ENCODE results near the gene APOL5. TPM values are rescaled to one million over a fixed set of nuclear protein-coding genes. Genes with fewer than 3 reads are reported as not detected.
"Not testable (repeated sequence)": the region's sequence is repeated elsewhere in the genome, so short reads cannot be mapped to it uniquely, and the experiment has no call there.

The APOL5 gene
- total and polyA plus RNA-seq, 4 experiments from 2014 or later, result not detected

GRCh38 chr22:35733791-35734516 lies 16.3 kb downstream of the APOL5 start:
- intact Hi-C loops (cut with micrococcal nuclease), result no loop called here

GRCh38 chr22:35734517-35734827 lies 16.8 kb downstream of the APOL5 start:
- no peak overlapping the region for H3K27ac Mint-ChIP-seq
- CTCF ChIA-PET (ENCODE audit: partially characterized antibody), result no interaction called here
- POLR2A ChIA-PET (ENCODE audit: partially characterized antibody), result no interaction called here
- Histone ChIP-seq H3K4me1 (ENCODE audit: insufficient read depth, low read length) (no peaks in the 10 kb centered on the region), H3K9me3 (ENCODE audit: control insufficient read depth in 1 of 2, low read length in 2 of 2) (no peaks in the 10 kb centered on the region), H3K27me3 (ENCODE audit: insufficient read depth, low read length) (no peaks in the 10 kb centered on the region), H3K27ac (ENCODE audit: low read depth, low read length) (no peak overlapping the region), H3K4me3 (ENCODE audit: low read length in 2 of 2) (no peak overlapping the region), H3K36me3 (ENCODE audit: insufficient read depth, low read length) (no peaks in the 10 kb centered on the region)
- H3K9me3 Mint-ChIP-seq, result no peaks in the 10 kb centered on the region
- H3K4me3 Mint-ChIP-seq, result no peak overlapping the region
- H3K36me3 Mint-ChIP-seq, result no peaks in the 10 kb centered on the region
- intact Hi-C loops (cut with micrococcal nuclease), result no loop called here
- peaks cover 3 to 4% of the 10 kb centered on the region in 2 donors for H3K27me3 Mint-ChIP-seq
- no peak for DNase-seq
- H3K4me1 Mint-ChIP-seq, result no peaks in the 10 kb centered on the region

More at GRCh38 chr22:35733791-35734516, 16.3 kb downstream of the APOL5 start:
- Mint-ChIP-seq H3K36me3 (no peaks in the 10 kb centered on the region), H3K4me3 (no peak overlapping the region), H3K27ac (peak overlapping the region in 1 of 7 donors; percentile 25), H3K4me1 (no peaks in the 10 kb centered on the region), H3K27me3 (peaks cover 4 to 6% of the 10 kb centered on the region in 2 donors), H3K9me3 (no peaks in the 10 kb centered on the region)
- H3K27ac ChIP-seq (ENCODE audit: low read depth, low read length), result no peak overlapping the region
- H3K27me3 ChIP-seq (ENCODE audit: insufficient read depth, low read length), result no peaks in the 10 kb centered on the region
- ChIA-PET CTCF (ENCODE audit: partially characterized antibody) (no interaction called here), POLR2A (ENCODE audit: partially characterized antibody) (no interaction called here)
- no peak for DNase-seq
- H3K36me3 ChIP-seq (ENCODE audit: insufficient read depth, low read length), result no peaks in the 10 kb centered on the region
- H3K4me3 ChIP-seq (ENCODE audit: low read length in 2 of 2), result no peak overlapping the region
- H3K9me3 ChIP-seq (ENCODE audit: control insufficient read depth in 1 of 2, low read length in 2 of 2), result no peaks in the 10 kb centered on the region
- H3K4me1 ChIP-seq (ENCODE audit: insufficient read depth, low read length), result no peaks in the 10 kb centered on the region

- Histone ChIP-seq H3K36me3 (ENCODE audit: insufficient read depth, low read length) (no peaks in the 10 kb centered on the region), H3K27me3 (ENCODE audit: insufficient read depth, low read length) (no peaks in the 10 kb centered on the region), H3K27ac (ENCODE audit: low read depth, low read length) (no peak overlapping the region), H3K4me3 (ENCODE audit: low read length in 2 of 2) (no peak overlapping the region), H3K4me1 (ENCODE audit: insufficient read depth, low read length) (no peaks in the 10 kb centered on the region), H3K9me3 (ENCODE audit: control insufficient read depth in 1 of 2, low read length in 2 of 2) (no peaks in the 10 kb centered on the region)
- H3K9me3 Mint-ChIP-seq, result no peaks in the 10 kb centered on the region
- H3K27me3 Mint-ChIP-seq, result peaks cover 3 to 5% of the 10 kb centered on the region in 2 donors
- no peak overlapping the region for H3K4me3 Mint-ChIP-seq
- intact Hi-C loops (cut with micrococcal nuclease), result no loop called here
- POLR2A ChIA-PET (ENCODE audit: partially characterized antibody), result no interaction called here
- no peak overlapping the region for H3K27ac Mint-ChIP-seq
- CTCF ChIA-PET (ENCODE audit: partially characterized antibody), result no interaction called here
- DNase-seq, result no peak
- H3K4me1 Mint-ChIP-seq, result no peaks in the 10 kb centered on the region
- no peaks in the 10 kb centered on the region for H3K36me3 Mint-ChIP-seq
Observed at GRCh38 chr22:35735542-35735941, 17.9 kb downstream of the APOL5 start.

GRCh38 chr22:35736166-35736565 lies 18.5 kb downstream of the APOL5 start:
- H3K27me3 ChIP-seq (ENCODE audit: insufficient read depth, low read length), result no peaks in the 10 kb centered on the region
- no peaks in the 10 kb centered on the region for H3K4me1 ChIP-seq (ENCODE audit: insufficient read depth, low read length)
- intact Hi-C loops (cut with micrococcal nuclease), result no loop called here
- Mint-ChIP-seq H3K27ac (no peak overlapping the region), H3K4me1 (no peaks in the 10 kb centered on the region), H3K27me3 (peaks cover 3 to 4% of the 10 kb centered on the region in 2 donors), H3K36me3 (no peaks in the 10 kb centered on the region), H3K9me3 (no peaks in the 10 kb centered on the region), H3K4me3 (no peak overlapping the region)
- ChIA-PET CTCF (ENCODE audit: partially characterized antibody) (no interaction called here), POLR2A (ENCODE audit: partially characterized antibody) (no interaction called here)
- no peaks in the 10 kb centered on the region for H3K36me3 ChIP-seq (ENCODE audit: insufficient read depth, low read length)
- no peaks in the 10 kb centered on the region for H3K9me3 ChIP-seq (ENCODE audit: control insufficient read depth in 1 of 2, low read length in 2 of 2)
- DNase-seq, result no peak
- no peak overlapping the region for H3K4me3 ChIP-seq (ENCODE audit: low read length in 2 of 2)
- no peak overlapping the region for H3K27ac ChIP-seq (ENCODE audit: low read depth, low read length)

- DNase-seq, result no peak
- intact Hi-C loops (cut with micrococcal nuclease), result no loop called here
Observed at GRCh38 chr22:35736701-35737100, 19.0 kb downstream of the APOL5 start.

GRCh38 chr22:35737886-35738285 lies 20.2 kb downstream of the APOL5 start:
- DNase-seq; H3K36me3 Mint-ChIP-seq; H3K27me3 ChIP-seq (ENCODE audit: insufficient read depth, low read length); H3K9me3 ChIP-seq (ENCODE audit: control insufficient read depth in 1 of 2, low read length in 2 of 2); intact Hi-C loops (cut with micrococcal nuclease); H3K4me1 Mint-ChIP-seq; H3K27ac ChIP-seq (ENCODE audit: low read depth, low read length); H3K4me3 Mint-ChIP-seq; H3K4me3 ChIP-seq (ENCODE audit: low read length in 2 of 2); CTCF ChIA-PET (ENCODE audit: partially characterized antibody); H3K4me1 ChIP-seq (ENCODE audit: insufficient read depth, low read length); H3K27me3 Mint-ChIP-seq; POLR2A ChIA-PET (ENCODE audit: partially characterized antibody); H3K36me3 ChIP-seq (ENCODE audit: insufficient read depth, low read length); H3K9me3 Mint-ChIP-seq: not testable (repeated sequence)
- H3K27ac Mint-ChIP-seq, result peak overlapping the region in 1 of 7 donors; percentile 13

More at GRCh38 chr22:35736701-35737100, 19.0 kb downstream of the APOL5 start:
- no peak overlapping the region for H3K4me3 Mint-ChIP-seq
- no peaks in the 10 kb centered on the region for H3K4me1 Mint-ChIP-seq
- no peaks in the 10 kb centered on the region for H3K27me3 ChIP-seq (ENCODE audit: insufficient read depth, low read length)
- no peaks in the 10 kb centered on the region for H3K9me3 ChIP-seq (ENCODE audit: control insufficient read depth in 1 of 2, low read length in 2 of 2)
- no peaks in the 10 kb centered on the region for H3K36me3 Mint-ChIP-seq
- H3K27me3 Mint-ChIP-seq, result peaks cover under 1 to 2% of the 10 kb centered on the region in 2 donors
- no peak overlapping the region for H3K27ac ChIP-seq (ENCODE audit: low read depth, low read length)
- ChIA-PET CTCF (ENCODE audit: partially characterized antibody) (no interaction called here), POLR2A (ENCODE audit: partially characterized antibody) (no interaction called here)
- no peaks in the 10 kb centered on the region for H3K4me1 ChIP-seq (ENCODE audit: insufficient read depth, low read length)
- no peak overlapping the region for H3K27ac Mint-ChIP-seq
- H3K9me3 Mint-ChIP-seq, result no peaks in the 10 kb centered on the region
- no peaks in the 10 kb centered on the region for H3K36me3 ChIP-seq (ENCODE audit: insufficient read depth, low read length)
- no peak overlapping the region for H3K4me3 ChIP-seq (ENCODE audit: low read length in 2 of 2)

- Mint-ChIP-seq H3K27ac (peak overlapping the region in 1 of 7 donors; percentile 57), H3K27me3 (peaks cover 2 to 5% of the 10 kb centered on the region in 2 donors), H3K4me3 (no peak overlapping the region), H3K36me3 (no peaks in the 10 kb centered on the region), H3K4me1 (no peaks in the 10 kb centered on the region), H3K9me3 (no peaks in the 10 kb centered on the region)
- Histone ChIP-seq H3K9me3 (ENCODE audit: control insufficient read depth in 1 of 2, low read length in 2 of 2) (no peaks in the 10 kb centered on the region), H3K4me1 (ENCODE audit: insufficient read depth, low read length) (no peaks in the 10 kb centered on the region), H3K27me3 (ENCODE audit: insufficient read depth, low read length) (no peaks in the 10 kb centered on the region), H3K4me3 (ENCODE audit: low read length in 2 of 2) (no peak overlapping the region), H3K27ac (ENCODE audit: low read depth, low read length) (no peak overlapping the region), H3K36me3 (ENCODE audit: insufficient read depth, low read length) (no peaks in the 10 kb centered on the region)
- DNase-seq, result peak in 2 of 5 donors; percentile 1 to 4
- intact Hi-C loops (cut with micrococcal nuclease), result no loop called here
- CTCF ChIA-PET (ENCODE audit: partially characterized antibody), result interaction anchor here (1.2 kb wide), 1 partner anchor 9 kb away, joined by 4 read pairs; no protein-coding TSS in a partner anchor
- POLR2A ChIA-PET (ENCODE audit: partially characterized antibody), result no interaction called here
Observed at GRCh38 chr22:35739076-35739930, 21.6 kb downstream of the APOL5 start.

Data from CD4-positive, alpha-beta memory T cell (primary cell).